ENCODE data around the gene DUSP10.

Gene DUSP10

GRCh38 chr1:221742555-221743415 lies 896 bp upstream of the DUSP10 start:
- Histone ChIP-seq H3K4me2 (ENCODE audit: low read length, poor library complexity, severe bottlenecking) (peak overlapping the region; percentile 86), H2BK12ac (ENCODE audit: low read length in 2 of 2) (peak overlapping the region; percentile 79 to 94), H3K79me1 (replicated peaks; ENCODE audit: low read length, poor library complexity, severe bottlenecking) (peaks cover 5% of the 10 kb centered on the region), H3K14ac (ENCODE audit: low read length in 2 of 2) (peak overlapping the region; percentile 20 to 81), H2BK5ac (ENCODE audit: low read depth, low read length, poor library complexity, severe bottlenecking) (peak overlapping the region; percentile 74), H3K18ac (ENCODE audit: low read depth in 1 of 2, low read length in 2 of 2) (peak overlapping the region; percentile 90 to 96), H3K4ac (ENCODE audit: low read depth in 1 of 2, low read length in 2 of 2) (peak overlapping the region; percentile 67 to 86), H3K23ac (ENCODE audit: low read length in 2 of 2) (peak overlapping the region in 1 of 2 experiments; percentile 36), H4K91ac (ENCODE audit: low read length) (peak overlapping the region; percentile 89), H3K9me3 (ENCODE audit: control insufficient read depth, low read length) (no peaks in the 10 kb centered on the region), H3K27ac (ENCODE audit: low read length, poor library complexity, severe bottlenecking) (peak overlapping the region; percentile 88), H3K9ac (ENCODE audit: low read length) (peak overlapping the region; percentile 96), H3K36me3 (ENCODE audit: control insufficient read depth in 1 of 2, insufficient read depth in 2 of 2, low read depth in 1 of 2, low read length in 2 of 2) (peaks cover 10 to 15% of the 10 kb centered on the region in 2 experiments), H3K4me3 (ENCODE audit: insufficient read depth in 1 of 2, low read depth in 1 of 2, low read length in 2 of 2) (peak overlapping the region; percentile 72 to 99), H3K27me3 (ENCODE audit: control insufficient read depth in 1 of 2, insufficient read depth in 1 of 2, low read length in 2 of 2) (no peaks in the 10 kb centered on the region), H2BK120ac (ENCODE audit: low read depth, low read length) (peak overlapping the region; percentile 94), H4K8ac (ENCODE audit: low read length) (peak overlapping the region; percentile 86), H2BK15ac (ENCODE audit: low read depth, poor library complexity, severe bottlenecking) (peak overlapping the region; percentile 98), H2AFZ (ENCODE audit: low read depth, low read length) (peak overlapping the region; percentile 78), H2AK5ac (ENCODE audit: low read length, severe bottlenecking) (no peak overlapping the region), H3K4me1 (ENCODE audit: control insufficient read depth, insufficient read depth, low read depth, low read length) (peaks cover 5% of the 10 kb centered on the region)
- DNase-seq = peak; percentile 65
- 1% methylated on average over 74 of the region's 98 CpGs for WGBS

- WGBS = under 1% methylated on average over 35 of the region's 36 CpGs
- H2BK12ac ChIP-seq (ENCODE audit: low read length in 2 of 2) = peak overlapping the region in 1 of 2 experiments; percentile 90
- H2BK5ac ChIP-seq (ENCODE audit: low read depth, low read length, poor library complexity, severe bottlenecking) = no peak overlapping the region
- no peak overlapping the region for H2AK5ac ChIP-seq (ENCODE audit: low read length, severe bottlenecking)
- peak overlapping the region; percentile 15 for H4K91ac ChIP-seq (ENCODE audit: low read length)
- no peaks in the 10 kb centered on the region for H3K27me3 ChIP-seq (ENCODE audit: control insufficient read depth in 1 of 2, insufficient read depth in 1 of 2, low read length in 2 of 2)
- peak overlapping the region; percentile 77 for H3K27ac ChIP-seq (ENCODE audit: low read length, poor library complexity, severe bottlenecking)
- H3K4me1 ChIP-seq (ENCODE audit: control insufficient read depth, insufficient read depth, low read depth, low read length) = peaks cover 7% of the 10 kb centered on the region
- H2BK120ac ChIP-seq (ENCODE audit: low read depth, low read length) = no peak overlapping the region
- H3K4ac ChIP-seq (ENCODE audit: low read depth in 1 of 2, low read length in 2 of 2) = peak overlapping the region in 1 of 2 experiments; percentile 85
- H2BK15ac ChIP-seq (ENCODE audit: low read depth, poor library complexity, severe bottlenecking) = no peak overlapping the region
- H3K36me3 ChIP-seq (ENCODE audit: control insufficient read depth in 1 of 2, insufficient read depth in 2 of 2, low read depth in 1 of 2, low read length in 2 of 2) = peaks cover 14 to 32% of the 10 kb centered on the region in 2 experiments
- H3K14ac ChIP-seq (ENCODE audit: low read length in 2 of 2) = peak overlapping the region in 1 of 2 experiments; percentile 95
- peak overlapping the region in 1 of 2 experiments; percentile 57 for H3K23ac ChIP-seq (ENCODE audit: low read length in 2 of 2)
- H3K9me3 ChIP-seq (ENCODE audit: control insufficient read depth, low read length) = no peaks in the 10 kb centered on the region
- H2AFZ ChIP-seq (ENCODE audit: low read depth, low read length) = no peak overlapping the region
- peaks cover 13% of the 10 kb centered on the region for H3K79me1 ChIP-seq (replicated peaks; ENCODE audit: low read length, poor library complexity, severe bottlenecking)
- DNase-seq = peak; percentile 71
- peak overlapping the region; percentile 96 for H3K9ac ChIP-seq (ENCODE audit: low read length)
- H3K4me2 ChIP-seq (ENCODE audit: low read length, poor library complexity, severe bottlenecking) = peak overlapping the region; percentile 60
- H3K18ac ChIP-seq (ENCODE audit: low read depth in 1 of 2, low read length in 2 of 2) = peak overlapping the region; percentile 23 to 86
- peak overlapping the region; percentile 15 for H4K8ac ChIP-seq (ENCODE audit: low read length)
- H3K4me3 ChIP-seq (ENCODE audit: insufficient read depth in 1 of 2, low read depth in 1 of 2, low read length in 2 of 2) = peak overlapping the region; percentile 59 to 99
Observed at GRCh38 chr1:221740993-221741702, 741 bp downstream of the DUSP10 start.

DNA sequence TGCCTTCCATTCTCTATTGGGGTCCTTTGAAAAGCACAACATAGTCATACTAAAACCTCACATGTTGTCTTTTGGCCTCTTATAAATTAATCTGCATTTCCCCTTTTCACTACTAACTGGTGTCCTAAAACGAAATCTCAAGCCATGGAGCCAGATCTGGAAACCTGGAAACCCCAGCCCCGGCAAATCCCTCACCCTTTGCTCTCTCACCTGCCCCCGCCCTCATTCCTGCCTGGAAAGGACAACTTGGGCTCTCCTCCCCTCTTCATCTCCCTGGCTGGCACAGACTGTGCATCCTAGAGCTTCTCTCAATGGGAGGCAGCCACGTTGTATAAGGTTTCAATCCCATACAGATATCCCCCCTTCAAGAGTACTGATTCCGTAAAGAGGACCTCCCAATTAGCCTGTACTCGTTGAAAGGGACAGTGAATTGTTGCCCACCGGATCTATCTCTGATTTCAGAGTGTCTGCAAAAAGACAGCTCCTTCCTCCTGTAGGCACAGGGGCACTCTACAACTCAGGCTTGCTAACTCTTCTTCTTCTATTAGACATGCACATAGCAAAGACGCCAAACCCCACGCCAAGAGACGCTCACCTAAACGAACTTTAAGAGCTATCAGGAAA lies 1.4 kb downstream of the DUSP10 start:
- no peak overlapping the region for H2BK120ac ChIP-seq (ENCODE audit: low read depth, low read length)
- H2AK5ac ChIP-seq (ENCODE audit: low read length, severe bottlenecking) = no peak overlapping the region
- no peak overlapping the region for H3K4ac ChIP-seq (ENCODE audit: low read depth in 1 of 2, low read length in 2 of 2)
- H3K18ac ChIP-seq (ENCODE audit: low read depth in 1 of 2, low read length in 2 of 2) = peak overlapping the region in 1 of 2 experiments; percentile 42
- peaks cover 7% of the 10 kb centered on the region for H3K4me1 ChIP-seq (ENCODE audit: control insufficient read depth, insufficient read depth, low read depth, low read length)
- no peak overlapping the region for H2BK5ac ChIP-seq (ENCODE audit: low read depth, low read length, poor library complexity, severe bottlenecking)
- no peak overlapping the region for H4K91ac ChIP-seq (ENCODE audit: low read length)
- peak overlapping the region; percentile 60 for H3K4me2 ChIP-seq (ENCODE audit: low read length, poor library complexity, severe bottlenecking)
- peaks cover 13% of the 10 kb centered on the region for H3K79me1 ChIP-seq (replicated peaks; ENCODE audit: low read length, poor library complexity, severe bottlenecking)
- peak overlapping the region; percentile 96 for H3K9ac ChIP-seq (ENCODE audit: low read length)
- DNase-seq = no peak
- no peaks in the 10 kb centered on the region for H3K27me3 ChIP-seq (ENCODE audit: control insufficient read depth in 1 of 2, insufficient read depth in 1 of 2, low read length in 2 of 2)
- no peak overlapping the region for H2AFZ ChIP-seq (ENCODE audit: low read depth, low read length)
- H3K9me3 ChIP-seq (ENCODE audit: control insufficient read depth, low read length) = no peaks in the 10 kb centered on the region
- H4K8ac ChIP-seq (ENCODE audit: low read length) = no peak overlapping the region
- peaks cover 14 to 36% of the 10 kb centered on the region in 2 experiments for H3K36me3 ChIP-seq (ENCODE audit: control insufficient read depth in 1 of 2, insufficient read depth in 2 of 2, low read depth in 1 of 2, low read length in 2 of 2)
- no peak overlapping the region for H2BK15ac ChIP-seq (ENCODE audit: low read depth, poor library complexity, severe bottlenecking)
- peak overlapping the region in 1 of 2 experiments; percentile 18 for H3K14ac ChIP-seq (ENCODE audit: low read length in 2 of 2)
- no peak overlapping the region for H3K27ac ChIP-seq (ENCODE audit: low read length, poor library complexity, severe bottlenecking)
- WGBS = 8% methylated on average over 11 of the region's 11 CpGs
- H3K23ac ChIP-seq (ENCODE audit: low read length in 2 of 2) = no peak overlapping the region
- peak overlapping the region in 1 of 2 experiments; percentile 55 for H2BK12ac ChIP-seq (ENCODE audit: low read length in 2 of 2)
- peak overlapping the region; percentile 59 to 99 for H3K4me3 ChIP-seq (ENCODE audit: insufficient read depth in 1 of 2, low read depth in 1 of 2, low read length in 2 of 2)

Data from mesenchymal stem cell (in vitro differentiated cells and primary cell).